ENCODE results near the gene SYTL3. TPM values are rescaled to one million over a fixed set of nuclear protein-coding genes. Genes with fewer than 3 reads are reported as not detected.
"Not testable (repeated sequence)": the region's sequence is repeated elsewhere in the genome, so short reads cannot be mapped to it uniquely, and the experiment has no call there.

SYTL3 gene
- total RNA-seq, 2 donors from 2014 or later, result 9.9 to 12.1 TPM

- H3K4me1 ChIP-seq (replicated peaks), result no peaks in the 10 kb centered on the region
- WGBS, result 85% methylated on average over 9 of the region's 9 CpGs
- no peak for TF ChIP-seq POLR2A (IDR thresholded peaks at IDR 0.05)
- no peak for TF ChIP-seq POLR2AphosphoS5 (IDR thresholded peaks at IDR 0.05)
- TF ChIP-seq CTCF (IDR thresholded peaks at IDR 0.05), result no peak
- H3K4me3 ChIP-seq, result no peak overlapping the region
- no peaks in the 10 kb centered on the region for H3K27me3 ChIP-seq (replicated peaks; ENCODE audit: insufficient read depth)
- H3K36me3 ChIP-seq, result peaks cover 0 to 6% of the 10 kb centered on the region in 2 donors
- intact Hi-C loops (cut with DNase I), result no loop called here
- H3K27ac ChIP-seq, result no peak overlapping the region
- H3K9me3 ChIP-seq, result no peaks in the 10 kb centered on the region
- DNase-seq (ENCODE audit: low spot score), result no peak
These were observed 39.4 kb upstream of the SYTL3 start for GRCh38 chr6:158610319-158610968.

GRCh38 chr6:158611039-158611438 is 38.8 kb upstream of the SYTL3 start:
- no peak for TF ChIP-seq CTCF (IDR thresholded peaks at IDR 0.05)
- no peak for TF ChIP-seq POLR2A (IDR thresholded peaks at IDR 0.05)
- no peak for TF ChIP-seq POLR2AphosphoS5 (IDR thresholded peaks at IDR 0.05)
- DNase-seq (ENCODE audit: low spot score), result no peak
- Histone ChIP-seq H3K9me3 (no peaks in the 10 kb centered on the region), H3K4me3 (no peak overlapping the region), H3K4me1 (replicated peaks) (no peaks in the 10 kb centered on the region), H3K27ac (no peak overlapping the region), H3K36me3 (peaks cover 0 to 6% of the 10 kb centered on the region in 2 donors), H3K27me3 (replicated peaks; ENCODE audit: insufficient read depth) (no peaks in the 10 kb centered on the region)
- intact Hi-C loops (cut with DNase I), result no loop called here
- WGBS, result 65% methylated on average over 3 of the region's 3 CpGs

- no peak for TF ChIP-seq POLR2AphosphoS5 (IDR thresholded peaks at IDR 0.05)
- no peak for TF ChIP-seq CTCF (IDR thresholded peaks at IDR 0.05)
- no peak for TF ChIP-seq POLR2A (IDR thresholded peaks at IDR 0.05)
- Histone ChIP-seq H3K36me3 (peaks cover 0 to 6% of the 10 kb centered on the region in 2 donors), H3K27ac (no peak overlapping the region), H3K9me3 (no peaks in the 10 kb centered on the region), H3K4me1 (replicated peaks) (no peaks in the 10 kb centered on the region), H3K4me3 (no peak overlapping the region), H3K27me3 (replicated peaks; ENCODE audit: insufficient read depth) (no peaks in the 10 kb centered on the region)
- DNase-seq (ENCODE audit: low spot score), result no peak
- WGBS, result 45% methylated on average over 14 of the region's 14 CpGs
- intact Hi-C loops (cut with DNase I), result no loop called here
These were observed 38.1 kb upstream of the SYTL3 start for GRCh38 chr6:158611541-158612370.

- not testable (repeated sequence) for H3K27me3 ChIP-seq (replicated peaks; ENCODE audit: insufficient read depth); H3K36me3 ChIP-seq
- WGBS, result 98% methylated on average over 3 of the region's 3 CpGs
These were observed 35.2 kb upstream of the SYTL3 start for GRCh38 chr6:158614606-158615005.

GRCh38 chr6:158618289-158618688 is 31.6 kb upstream of the SYTL3 start:
- H3K4me3 ChIP-seq; H3K27ac ChIP-seq; intact Hi-C loops (cut with DNase I); H3K27me3 ChIP-seq (replicated peaks; ENCODE audit: insufficient read depth); H3K9me3 ChIP-seq; H3K36me3 ChIP-seq; DNase-seq (ENCODE audit: low spot score); H3K4me1 ChIP-seq (replicated peaks): not testable (repeated sequence)
- whole genome bisulfite sequencing, result 98% methylated on average over 3 of the region's 3 CpGs

More at GRCh38 chr6:158614606-158615005, 35.2 kb upstream of the SYTL3 start:
- H3K4me1 ChIP-seq (replicated peaks); H3K4me3 ChIP-seq; H3K27ac ChIP-seq; H3K9me3 ChIP-seq; DNase-seq (ENCODE audit: low spot score); intact Hi-C loops (cut with DNase I): not testable (repeated sequence)

Data from prostate gland (tissue), 2 donors.